ENCODE data around the gene NMNAT3.

The NMNAT3 gene

GRCh38 chr3:139517321-139518065 lies 160.3 kb downstream of the NMNAT3 start:
- H3K9me3 ChIP-seq (ENCODE audit: insufficient read depth, low read length): no peaks in the 10 kb centered on the region
- peaks cover 6% of the 10 kb centered on the region for H3K36me3 ChIP-seq (ENCODE audit: insufficient read depth, insufficient read length, low read length)
- no peaks in the 10 kb centered on the region for H3K27me3 ChIP-seq (ENCODE audit: insufficient read depth, insufficient read length)
- H3K4me1 ChIP-seq (ENCODE audit: insufficient read depth, insufficient read length): peaks cover 4% of the 10 kb centered on the region
- H3K4me3 ChIP-seq (ENCODE audit: insufficient read length, low read depth): no peak overlapping the region
- TF ChIP-seq ZNF274 (IDR thresholded peaks at IDR 0.05; ENCODE audit: low read depth, low read length): no peak
- no peak overlapping the region for H3K9ac ChIP-seq (ENCODE audit: insufficient read length, low read depth)
- DNase-seq (ENCODE audit: low read depth, low spot score): no peak

GRCh38 chr3:139514741-139515140 lies 163.0 kb downstream of the NMNAT3 start:
- no peak for DNase-seq (ENCODE audit: low read depth, low spot score)
- Histone ChIP-seq H3K4me1 (ENCODE audit: insufficient read depth, insufficient read length) (peaks cover under 1% of the 10 kb centered on the region), H3K4me3 (ENCODE audit: insufficient read length, low read depth) (no peak overlapping the region), H3K9ac (ENCODE audit: insufficient read length, low read depth) (no peak overlapping the region), H3K36me3 (ENCODE audit: insufficient read depth, insufficient read length, low read length) (peaks cover 6% of the 10 kb centered on the region), H3K27me3 (ENCODE audit: insufficient read depth, insufficient read length) (no peaks in the 10 kb centered on the region), H3K9me3 (ENCODE audit: insufficient read depth, low read length) (no peaks in the 10 kb centered on the region)
- no peak for TF ChIP-seq ZNF274 (IDR thresholded peaks at IDR 0.05; ENCODE audit: low read depth, low read length)
- no peak for TF ChIP-seq SUZ12 (IDR thresholded peaks at IDR 0.05; ENCODE audit: extremely low read depth, insufficient read depth, insufficient read length)
- no peak for TF ChIP-seq YY1 (IDR thresholded peaks at IDR 0.05; ENCODE audit: insufficient read depth, insufficient read length)
